Lower leg skin (tissue), 4 donors: ENCODE data around the gene ZMYND11. TPM values are rescaled to one million over a fixed set of nuclear protein-coding genes. Genes with fewer than 3 reads are reported as not detected.

Experiments used
- DNase-seq, 2 donors: peaks; one replicate each; pipeline ENCODE4 v3.0.0-alpha.2; 2019; ENCODE audit warnings: low spot score in 2 of 2
- H3K4me3 ChIP-seq: fragments of 200-600 bp; sonication (generic); 2 replicates; pipeline ENCODE4 v1.5.1; 2017; ENCODE audit warnings: mild to moderate bottlenecking, low read depth; ENCODE audit not compliant: poor library complexity, severe bottlenecking
- CTCF ChIP-seq, 3 donors: fragments of 450-650 bp; IDR thresholded peaks; one replicate each; pipeline ENCODE4 v1.5.1; 2016; ENCODE audit warnings: antibody characterized with exemption in 3 of 3, mild to moderate bottlenecking in 3 of 3, moderate library complexity in 2 of 3
- POLR2A ChIP-seq, 2 donors: fragments of 450-650 bp; IDR thresholded peaks; one replicate each; pipeline ENCODE4 v1.6.1; 2016 to 2017; ENCODE audit warnings: antibody characterized with exemption in 2 of 2, mild to moderate bottlenecking in 1 of 2, moderate library complexity in 1 of 2
- WGBS, 2 donors: methylation state at CpG; one replicate each; pipeline ENCODE4 v1.1.5; 2018; 5-methylcytosine and 5-hydroxymethylcytosine counted together
- intact Hi-C: fragments of 100-400 bp; cut with DNase I; formaldehyde crosslinking; loops from one replicate; pipeline ENCODE4 v1.15.0; 2023; ENCODE audit warnings: low total_unique reads
- total RNA-seq, 4 donors: library from RNA; depleted of rRNA; stranded (reverse); fragments of >200 nt; gene quantifications; one replicate each; pipeline ENCODE4 v1.1.0, GENCODE V29; 2016

ZMYND11 gene
- total RNA-seq, 4 donors from 2014 or later = 41.0 to 50.8 (median 47.7) TPM

- no peak for DNase-seq
- intact Hi-C loops = no loop called here
- no peak for TF ChIP-seq POLR2A (IDR thresholded peaks at IDR 0.05)
- TF ChIP-seq CTCF (IDR thresholded peaks at IDR 0.05) = no peak
- H3K4me3 ChIP-seq = no peak overlapping the region
- 93 to 94% methylated on average over 8 of the region's 8 CpGs for WGBS, 2 donors
Measured at GRCh38 chr10:190216-190615, 55.0 kb downstream of the ZMYND11 start.

- no peak overlapping the region for H3K4me3 ChIP-seq
- intact Hi-C loops = no loop called here
- WGBS, 2 donors = 64 to 69% methylated on average over 9 of the region's 9 CpGs
- DNase-seq = no peak
- no peak for TF ChIP-seq POLR2A (IDR thresholded peaks at IDR 0.05)
- no peak for TF ChIP-seq CTCF (IDR thresholded peaks at IDR 0.05)
Measured at GRCh38 chr10:191703-192518, 56.7 kb downstream of the ZMYND11 start.

GRCh38 chr10:194281-194680, 59.0 kb downstream of the ZMYND11 start:
- 96 to 97% methylated on average over 5 of the region's 5 CpGs for WGBS, 2 donors
- intact Hi-C loops = no loop called here

GRCh38 chr10:200405-200804, 65.2 kb downstream of the ZMYND11 start:
- H3K4me3 ChIP-seq = no peak overlapping the region
- 80 to 93% methylated on average over 1 of the region's 1 CpG for WGBS, 2 donors
- intact Hi-C loops = no loop called here
- no peak for DNase-seq
- TF ChIP-seq CTCF (IDR thresholded peaks at IDR 0.05) (no peak), POLR2A (IDR thresholded peaks at IDR 0.05) (no peak)

More at GRCh38 chr10:194281-194680, 59.0 kb downstream of the ZMYND11 start:
- H3K4me3 ChIP-seq = no peak overlapping the region
- DNase-seq = no peak
- TF ChIP-seq POLR2A (IDR thresholded peaks at IDR 0.05) = no peak
- no peak for TF ChIP-seq CTCF (IDR thresholded peaks at IDR 0.05)

- intact Hi-C loops = no loop called here
- WGBS, 2 donors = 74 to 83% methylated on average over 6 of the region's 6 CpGs
- DNase-seq = no peak
- no peak overlapping the region for H3K4me3 ChIP-seq
- TF ChIP-seq CTCF (IDR thresholded peaks at IDR 0.05) (no peak), POLR2A (IDR thresholded peaks at IDR 0.05) (no peak)
Measured at GRCh38 chr10:201328-201771, 66.1 kb downstream of the ZMYND11 start.
